HepG2 (cell line): ENCODE measurements around the gene NKAIN2. TPM values are rescaled to one million over a fixed set of nuclear protein-coding genes. Genes with fewer than 3 reads are reported as not detected.

Experiments used
- ATAC-seq: fragments of 200-7000 bp; cut with Tn5 transposase; 3 replicates; pipeline ENCODE4 v1.9.1; 2020; ENCODE audit warnings: mild to moderate bottlenecking, moderate library complexity
- BruUV-seq: library from RNA; stranded (reverse); fragments of 400-500 nt; replicated peaks from 2 replicates; lab custom pipeline; 2021; lab: Mats Ljungman, UMichigan
- CTCF ChIA-PET: fragments of 300-600 bp; formaldehyde crosslinking; extraction: SDS; loops from one replicate; lab custom pipeline; 2021; ENCODE audit warnings: low total read pairs, inconsistent platforms, low intra/inter-chr PET ratio; lab: Yijun Ruan, JAX
- POLR2A ChIA-PET: fragments of 350-600 bp; sonication (Branson Sonifier 250); formaldehyde crosslinking; loops from one replicate; lab custom pipeline; 2020; ENCODE audit warnings: antibody characterized with exemption, inconsistent platforms; lab: Yijun Ruan, JAX
- DNase-seq: peaks from one replicate; pipeline ENCODE4 v3.0.0-alpha.2; 2015; ENCODE audit warnings: low spot score
- FAIRE-seq: peaks from 3 replicates; lab custom pipeline; 2011; peaks lifted over from hg19 to GRCh38; lab: Jason Lieb, UNC
- H2AFZ ChIP-seq: one replicate; pipeline ENCODE4 v1.6.1; 2011; ENCODE audit warnings: low read length, inconsistent platforms
- H3K27ac ChIP-seq: fragments of 300-600 bp; 3 replicates; pipeline ENCODE4 v1.8.0; 2011; ENCODE audit warnings: mixed run types, mild to moderate bottlenecking, mixed read lengths, low read length, inconsistent platforms; ENCODE audit not compliant: insufficient read depth; ENCODE audit errors: extremely low read length
- H3K27me3 ChIP-seq, 2 experiments: fragments of 200-600 bp in 1 of 2; 2 replicates in 1 of 2; 3 replicates in 1 of 2; pipeline versions ENCODE4 v1.6.0 to v1.8.0; 2011; ENCODE audit warnings: low read length in 2 of 2, mild to moderate bottlenecking in 2 of 2, moderate library complexity in 2 of 2, inconsistent platforms in 1 of 2; ENCODE audit not compliant: insufficient read depth in 2 of 2, control insufficient read depth in 1 of 2
- H3K36me3 ChIP-seq, 2 experiments: fragments of 200-600 bp in 1 of 2; replicated peaks in 1 of 2; 2 replicates in 1 of 2; 3 replicates in 1 of 2; pipeline versions ENCODE4 v1.5.1 to v1.8.0; 2011; ENCODE audit warnings: low read length in 2 of 2, inconsistent platforms in 1 of 2; ENCODE audit not compliant: insufficient read depth in 2 of 2, control insufficient read depth in 1 of 2
- H3K4me1 ChIP-seq: 2 replicates; pipeline ENCODE4 v1.5.1; 2012; ENCODE audit warnings: low read length, inconsistent platforms; ENCODE audit not compliant: insufficient read depth
- H3K4me2 ChIP-seq: 2 replicates; pipeline ENCODE4 v1.6.0; 2011; ENCODE audit warnings: low read depth, low read length, inconsistent platforms
- H3K4me3 ChIP-seq, 3 experiments: fragments of 200-600 bp in 1 of 3; sonication (generic), shearing (Covaris generic) in 1 of 3; replicated peaks in 1 of 3; 2 replicates each; pipeline ENCODE4 v1.5.1; 2011 to 2016; ENCODE audit warnings: low read length in 3 of 3, inconsistent platforms in 2 of 3, low read depth in 2 of 3, mild to moderate bottlenecking in 2 of 3, control low read depth in 1 of 3, mixed read lengths in 1 of 3; ENCODE audit not compliant: insufficient read depth in 1 of 3
- H3K79me2 ChIP-seq: one replicate; pipeline ENCODE4 v1.6.1; 2011; ENCODE audit warnings: low read length, inconsistent platforms; ENCODE audit not compliant: insufficient read depth
- H3K9ac ChIP-seq: 2 replicates; pipeline ENCODE4 v1.6.0; 2011; ENCODE audit warnings: mild to moderate bottlenecking, low read depth, low read length, inconsistent platforms; ENCODE audit not compliant: insufficient read depth
- H3K9me3 ChIP-seq: 2 replicates; pipeline ENCODE4 v1.5.1; 2012; ENCODE audit warnings: mild to moderate bottlenecking, low read length
- H4K20me1 ChIP-seq: 2 replicates; pipeline ENCODE4 v1.6.0; 2011; ENCODE audit warnings: inconsistent platforms, mild to moderate bottlenecking, low read length, moderate library complexity; ENCODE audit not compliant: insufficient read depth
- ARID4A ChIP-seq: sonication (generic); formaldehyde crosslinking; IDR thresholded peaks from 2 replicates; pipeline ENCODE4 v1.5.0; 2020; ENCODE audit warnings: mild to moderate bottlenecking, missing genetic modification reagents, borderline replicate concordance
- ERF ChIP-seq: IDR thresholded peaks from 2 replicates; pipeline ENCODE4 v1.6.1; 2018; ENCODE audit warnings: missing biosample characterization, missing genetic modification reagents
- GMEB2 ChIP-seq: IDR thresholded peaks from 2 replicates; pipeline ENCODE4 v1.6.1; 2016; ENCODE audit warnings: missing biosample characterization, missing genetic modification reagents, low read depth
- KAT7 ChIP-seq: IDR thresholded peaks from 2 replicates; pipeline ENCODE4 v1.6.1; 2018; ENCODE audit warnings: borderline replicate concordance, missing compliant biosample characterization
- NCOA5 ChIP-seq: sonication (generic); formaldehyde crosslinking; IDR thresholded peaks from 2 replicates; pipeline ENCODE4 v1.4.0; 2020; ENCODE audit warnings: missing genetic modification reagents
- NFATC3 ChIP-seq: sonication (generic); formaldehyde crosslinking; IDR thresholded peaks from 2 replicates; pipeline ENCODE4 v1.5.1; 2020; ENCODE audit warnings: mild to moderate bottlenecking, missing genetic modification reagents
- NFIB ChIP-seq: sonication (generic); formaldehyde crosslinking; IDR thresholded peaks from 2 replicates; pipeline ENCODE4 v1.9.0; 2021; ENCODE audit warnings: missing genetic modification reagents, mild to moderate bottlenecking, borderline replicate concordance
- NRL ChIP-seq: sonication (generic); formaldehyde crosslinking; IDR thresholded peaks from 2 replicates; pipeline ENCODE4 v1.5.0; 2020; ENCODE audit warnings: missing genetic modification reagents, mild to moderate bottlenecking, moderate library complexity, borderline replicate concordance
- SRSF4 ChIP-seq: fragments of 200-400 bp; formaldehyde crosslinking; IDR thresholded peaks from one replicate; pipeline ENCODE4 v1.6.1; 2018; ENCODE audit warnings: mild to moderate bottlenecking, low read depth, low read length, moderate library complexity; ENCODE audit not compliant: poor library complexity, severe bottlenecking
- ZNF138 ChIP-seq: sonication (generic); formaldehyde crosslinking; IDR thresholded peaks from 2 replicates; pipeline ENCODE4 v1.5.0; 2020; ENCODE audit warnings: mild to moderate bottlenecking, low read depth, missing genetic modification reagents
- ZNF383 ChIP-seq: sonication (generic); formaldehyde crosslinking; IDR thresholded peaks from 2 replicates; pipeline ENCODE4 v1.4.0; 2020; ENCODE audit warnings: missing genetic modification reagents, mild to moderate bottlenecking, borderline replicate concordance
- ZNF7 ChIP-seq: IDR thresholded peaks from 2 replicates; pipeline ENCODE4 v1.6.1; 2016; ENCODE audit warnings: missing biosample characterization, missing genetic modification reagents
- WGBS: methylation state at CpG from one replicate; pipeline ENCODE4 v1.1.6; 2017; ENCODE audit warnings: low lambda C conversion rate; 5-methylcytosine and 5-hydroxymethylcytosine counted together
- in situ Hi-C: cut with HindIII; loops from 2 replicates; pipeline ENCODE4 v1.10.0; 2017; ENCODE audit warnings: low pct_unique_long_range_greater_than_20kb; ENCODE audit not compliant: extremely low pct_ligation_motif_present
- intact Hi-C: fragments of 100-400 bp; cut with micrococcal nuclease; formaldehyde crosslinking; loops from one replicate; pipeline ENCODE4 v1.10.0; 2022; ENCODE audit not compliant: unreplicated experiment
- polyA plus RNA-seq, 8 experiments: library from polyadenylated mRNA; depleted of rRNA in 3 of 8; stranded (reverse) in 7 of 8; unstranded in 1 of 8; fragments of >200 nt; fragmentation: Illumina TruSeq in 4 of 8; extraction: Trizol in 4 of 8; gene quantifications; 2 replicates each; pipeline versions ENCODE4 v1.2.1 to v1.2.3, GENCODE V29; 2011 to 2016; ENCODE audit warnings: low read depth in 4 of 8, missing spikeins in 1 of 8, mixed read lengths in 1 of 8; ENCODE audit not compliant: insufficient read depth in 1 of 8
- total RNA-seq, 5 experiments: library from RNA; depleted of rRNA; stranded (reverse); fragments of >200 nt; fragmentation: Illumina TruSeq; extraction: Trizol; gene quantifications; 2 replicates each; pipeline ENCODE4 v1.2.3, GENCODE V29; 2016; ENCODE audit warnings: low read depth in 1 of 5
- TF ChIP-seq, protein P1 (sequence below): sonication (generic); formaldehyde crosslinking; IDR thresholded peaks from 2 replicates; pipeline ENCODE4 v1.4.0; 2020; ENCODE audit warnings: mild to moderate bottlenecking, missing genetic modification reagents
- TF ChIP-seq, protein P2 (sequence below): sonication (generic); formaldehyde crosslinking; IDR thresholded peaks from 2 replicates; pipeline ENCODE4 v1.8.1; 2023; ENCODE audit warnings: missing genetic modification reagents, mild to moderate bottlenecking, borderline replicate concordance
- TF ChIP-seq, protein P3 (sequence below): sonication (generic); formaldehyde crosslinking; IDR thresholded peaks from 2 replicates; pipeline ENCODE4 v1.4.0; 2020; ENCODE audit warnings: missing genetic modification reagents, borderline replicate concordance
- TF ChIP-seq, protein P4 (sequence below): IDR thresholded peaks from 2 replicates; pipeline ENCODE4 v1.6.1; 2016; ENCODE audit warnings: missing genetic modification reagents, missing compliant biosample characterization

The NKAIN2 gene
- total and polyA plus RNA-seq, 2 of the 13 experiments (the other 11 are each of a cell fraction or from before 2014, with no cell fraction given), result not detected

- CTCF ChIA-PET, result no interaction called here
- H3K9me3 ChIP-seq, result no peaks in the 10 kb centered on the region
- no peaks in the 10 kb centered on the region for H3K27me3 ChIP-seq
- no peaks in the 10 kb centered on the region for H4K20me1 ChIP-seq
- H3K4me3 ChIP-seq, result no peak overlapping the region
- H3K27ac ChIP-seq, result no peak overlapping the region
- H2AFZ ChIP-seq, result no peak overlapping the region
- no peak overlapping the region for H3K4me2 ChIP-seq
- no peaks in the 10 kb centered on the region for H3K4me1 ChIP-seq
- intact Hi-C loops, result no loop called here
- no TSS peak for BruUV-seq
- no peaks in the 10 kb centered on the region for H3K36me3 ChIP-seq
- H3K79me2 ChIP-seq, result no peaks in the 10 kb centered on the region
- TF ChIP-seq ZNF7 (CRISPR knock-in tag) (no peak), ARID4A (CRISPR knock-in tag) (no peak), NRL (CRISPR knock-in tag) (no peak), NCOA5 (no peak), ERF (CRISPR knock-in tag) (no peak), KAT7 (CRISPR knock-in tag) (no peak), ZNF383 (CRISPR knock-in tag) (no peak), SRSF4 (no peak), NFIB (CRISPR knock-in tag) (no peak), GMEB2 (CRISPR knock-in tag) (no peak), NFATC3 (CRISPR knock-in tag) (no peak), ZNF138 (no peak)
- TF ChIP-seq, protein P1, sequence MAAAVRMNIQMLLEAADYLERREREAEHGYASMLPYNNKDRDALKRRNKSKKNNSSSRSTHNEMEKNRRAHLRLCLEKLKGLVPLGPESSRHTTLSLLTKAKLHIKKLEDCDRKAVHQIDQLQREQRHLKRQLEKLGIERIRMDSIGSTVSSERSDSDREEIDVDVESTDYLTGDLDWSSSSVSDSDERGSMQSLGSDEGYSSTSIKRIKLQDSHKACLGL (CRISPR knock-in tag), result no peak
- TF ChIP-seq, protein P2, sequence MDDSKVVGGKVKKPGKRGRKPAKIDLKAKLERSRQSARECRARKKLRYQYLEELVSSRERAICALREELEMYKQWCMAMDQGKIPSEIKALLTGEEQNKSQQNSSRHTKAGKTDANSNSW (CRISPR knock-in tag), result no peak
- TF ChIP-seq, protein P3, sequence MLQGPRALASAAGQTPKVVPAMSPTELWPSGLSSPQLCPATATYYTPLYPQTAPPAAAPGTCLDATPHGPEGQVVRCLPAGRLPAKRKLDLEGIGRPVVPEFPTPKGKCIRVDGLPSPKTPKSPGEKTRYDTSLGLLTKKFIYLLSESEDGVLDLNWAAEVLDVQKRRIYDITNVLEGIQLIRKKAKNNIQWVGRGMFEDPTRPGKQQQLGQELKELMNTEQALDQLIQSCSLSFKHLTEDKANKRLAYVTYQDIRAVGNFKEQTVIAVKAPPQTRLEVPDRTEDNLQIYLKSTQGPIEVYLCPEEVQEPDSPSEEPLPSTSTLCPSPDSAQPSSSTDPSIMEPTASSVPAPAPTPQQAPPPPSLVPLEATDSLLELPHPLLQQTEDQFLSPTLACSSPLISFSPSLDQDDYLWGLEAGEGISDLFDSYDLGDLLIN (CRISPR knock-in tag), result no peak
- TF ChIP-seq, protein P4, sequence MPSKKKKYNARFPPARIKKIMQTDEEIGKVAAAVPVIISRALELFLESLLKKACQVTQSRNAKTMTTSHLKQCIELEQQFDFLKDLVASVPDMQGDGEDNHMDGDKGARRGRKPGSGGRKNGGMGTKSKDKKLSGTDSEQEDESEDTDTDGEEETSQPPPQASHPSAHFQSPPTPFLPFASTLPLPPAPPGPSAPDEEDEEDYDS (CRISPR knock-in tag), result no peak
- DNase-seq (no peak), FAIRE-seq (no peak), ATAC-seq (no peak)
- POLR2A ChIA-PET, result no interaction called here
- in situ Hi-C loops, result no loop called here
- no peak overlapping the region for H3K9ac ChIP-seq
- under 1% methylated on average over 2 of the region's 2 CpGs for WGBS
These were observed 339.2 kb downstream of the NKAIN2 start for GRCh38 chr6:124142852-124143251.
